22Rv1 (cell line): Measurements from ENCODE around the gene OPN3.

Source experiments
- ZFX ChIP-seq: fragments of 450-650 bp; IDR thresholded peaks from 2 replicates; pipeline ENCODE4 v1.6.1; 2017; ENCODE audit warnings: antibody characterized with exemption, borderline replicate concordance
- TF ChIP-seq, protein P1 (sequence below): fragments of 450-650 bp; IDR thresholded peaks from 2 replicates; pipeline ENCODE4 v1.5.1; 2017; ENCODE audit warnings: mild to moderate bottlenecking

DNA sequence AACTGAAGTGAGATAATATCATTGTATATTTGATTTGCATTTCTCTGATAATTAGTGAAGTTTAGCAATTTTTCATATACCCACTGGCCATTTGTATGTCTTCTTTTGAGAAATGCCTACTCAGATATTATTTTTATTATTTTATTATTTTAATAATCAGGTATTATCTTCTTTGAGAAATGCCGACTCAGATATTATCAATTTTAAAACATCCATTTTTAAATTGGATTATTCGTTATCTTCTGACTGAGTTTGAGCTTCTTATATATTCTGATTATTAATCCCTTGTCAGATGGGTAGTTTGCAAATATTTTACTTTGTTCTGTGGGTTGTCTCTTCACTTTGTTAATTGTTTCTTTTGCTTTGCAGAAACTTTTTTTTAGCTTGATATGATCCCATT lies 70.3 kb downstream of the OPN3 start:
- TF ChIP-seq, protein P1, sequence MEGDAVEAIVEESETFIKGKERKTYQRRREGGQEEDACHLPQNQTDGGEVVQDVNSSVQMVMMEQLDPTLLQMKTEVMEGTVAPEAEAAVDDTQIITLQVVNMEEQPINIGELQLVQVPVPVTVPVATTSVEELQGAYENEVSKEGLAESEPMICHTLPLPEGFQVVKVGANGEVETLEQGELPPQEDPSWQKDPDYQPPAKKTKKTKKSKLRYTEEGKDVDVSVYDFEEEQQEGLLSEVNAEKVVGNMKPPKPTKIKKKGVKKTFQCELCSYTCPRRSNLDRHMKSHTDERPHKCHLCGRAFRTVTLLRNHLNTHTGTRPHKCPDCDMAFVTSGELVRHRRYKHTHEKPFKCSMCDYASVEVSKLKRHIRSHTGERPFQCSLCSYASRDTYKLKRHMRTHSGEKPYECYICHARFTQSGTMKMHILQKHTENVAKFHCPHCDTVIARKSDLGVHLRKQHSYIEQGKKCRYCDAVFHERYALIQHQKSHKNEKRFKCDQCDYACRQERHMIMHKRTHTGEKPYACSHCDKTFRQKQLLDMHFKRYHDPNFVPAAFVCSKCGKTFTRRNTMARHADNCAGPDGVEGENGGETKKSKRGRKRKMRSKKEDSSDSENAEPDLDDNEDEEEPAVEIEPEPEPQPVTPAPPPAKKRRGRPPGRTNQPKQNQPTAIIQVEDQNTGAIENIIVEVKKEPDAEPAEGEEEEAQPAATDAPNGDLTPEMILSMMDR, result no peak
- no peak for TF ChIP-seq ZFX
